Stimulated activated memory B cell treated with anti-CD40 and anti-IgM and Interleukin-4, amounts not matched to agents 10 μg/mL and 1 μg/mL and 100 μg/mL, for 72 hours (primary cell): ENCODE data around the gene TBC1D22A.
A peak's percentile ranks its signal among the peaks of the same experiment; 100 is the strongest.

Experiments
- ATAC-seq: fragments of 150-1000 bp; cut with Tn5 transposase; 2 replicates; pipeline ENCODE4 v1.10.0; 2021
- H3K27ac Mint-ChIP-seq: one replicate; pipeline ENCODE4 v1.8.0; 2022; ENCODE audit warnings: mild to moderate bottlenecking, mixed read lengths
- H3K27me3 Mint-ChIP-seq: one replicate; pipeline ENCODE4 v1.8.0; 2022; ENCODE audit warnings: mixed read lengths
- H3K36me3 Mint-ChIP-seq: one replicate; pipeline ENCODE4 v1.8.0; 2022; ENCODE audit warnings: mixed read lengths
- H3K4me1 Mint-ChIP-seq: one replicate; pipeline ENCODE4 v1.8.0; 2022; ENCODE audit warnings: mixed read lengths
- H3K4me3 Mint-ChIP-seq: one replicate; pipeline ENCODE4 v1.8.0; 2022; ENCODE audit warnings: mild to moderate bottlenecking, moderate library complexity, mixed read lengths
- H3K9me3 Mint-ChIP-seq: one replicate; pipeline ENCODE4 v1.8.0; 2022; ENCODE audit warnings: mixed read lengths

The TBC1D22A gene

GRCh38 chr22:46900549-46900948 lies 138.1 kb downstream of the TBC1D22A start:
- H3K9me3 Mint-ChIP-seq: no peaks in the 10 kb centered on the region
- peak overlapping the region; percentile 43 for H3K27ac Mint-ChIP-seq
- H3K36me3 Mint-ChIP-seq: peaks cover 69% of the 10 kb centered on the region
- H3K4me1 Mint-ChIP-seq: peaks cover 48% of the 10 kb centered on the region
- no peak overlapping the region for H3K4me3 Mint-ChIP-seq
- no peaks in the 10 kb centered on the region for H3K27me3 Mint-ChIP-seq
- no peak for ATAC-seq

DNA sequence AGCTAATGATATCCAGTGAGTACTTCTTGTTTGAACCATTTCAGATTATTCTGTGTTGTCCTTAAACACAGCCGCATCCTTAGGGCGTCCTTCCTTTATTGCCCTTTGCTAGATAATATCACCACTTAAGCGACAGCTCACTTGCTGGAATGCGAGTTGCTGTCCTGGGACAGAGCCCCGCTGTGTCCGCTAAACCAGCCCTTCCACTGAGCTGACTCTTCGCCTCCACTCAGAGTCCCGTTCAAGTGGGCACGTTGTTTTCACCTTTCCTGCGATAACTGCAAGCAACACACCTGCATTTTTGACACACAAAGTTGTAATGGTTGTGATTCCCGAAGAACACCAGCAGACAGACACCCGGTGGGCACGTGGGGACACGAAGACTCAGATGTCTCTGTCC lies 140.0 kb downstream of the TBC1D22A start:
- Mint-ChIP-seq H3K4me1 (peaks cover 29% of the 10 kb centered on the region), H3K4me3 (no peak overlapping the region), H3K9me3 (no peaks in the 10 kb centered on the region), H3K36me3 (peaks cover 57% of the 10 kb centered on the region), H3K27me3 (no peaks in the 10 kb centered on the region), H3K27ac (no peak overlapping the region)
- no peak for ATAC-seq

- Mint-ChIP-seq H3K36me3 (peaks cover 60% of the 10 kb centered on the region), H3K4me3 (no peak overlapping the region), H3K9me3 (no peaks in the 10 kb centered on the region), H3K27me3 (no peaks in the 10 kb centered on the region), H3K27ac (no peak overlapping the region), H3K4me1 (peaks cover 27% of the 10 kb centered on the region)
- no peak for ATAC-seq
Observed at GRCh38 chr22:46902998-46903916, 140.8 kb downstream of the TBC1D22A start.

GRCh38 chr22:46905415-46905814 lies 143.0 kb downstream of the TBC1D22A start:
- no peak for ATAC-seq
- H3K36me3 Mint-ChIP-seq: peaks cover 62% of the 10 kb centered on the region
- H3K4me1 Mint-ChIP-seq: peaks cover 21% of the 10 kb centered on the region

GRCh38 chr22:46905834-46906233 lies 143.4 kb downstream of the TBC1D22A start:
- Mint-ChIP-seq H3K27ac (no peak overlapping the region), H3K4me1 (peaks cover 21% of the 10 kb centered on the region), H3K4me3 (no peak overlapping the region), H3K27me3 (no peaks in the 10 kb centered on the region), H3K36me3 (peaks cover 61% of the 10 kb centered on the region), H3K9me3 (no peaks in the 10 kb centered on the region)
- ATAC-seq: no peak

More at GRCh38 chr22:46905415-46905814, 143.0 kb downstream of the TBC1D22A start:
- Mint-ChIP-seq H3K27ac (no peak overlapping the region), H3K9me3 (no peaks in the 10 kb centered on the region), H3K4me3 (no peak overlapping the region), H3K27me3 (no peaks in the 10 kb centered on the region)

- no peak for ATAC-seq
- peaks cover 54% of the 10 kb centered on the region for H3K36me3 Mint-ChIP-seq
- H3K27ac Mint-ChIP-seq: no peak overlapping the region
- peaks cover 21% of the 10 kb centered on the region for H3K4me1 Mint-ChIP-seq
- no peaks in the 10 kb centered on the region for H3K27me3 Mint-ChIP-seq
- no peaks in the 10 kb centered on the region for H3K9me3 Mint-ChIP-seq
- H3K4me3 Mint-ChIP-seq: no peak overlapping the region
Observed at GRCh38 chr22:46906326-46907045, 144.0 kb downstream of the TBC1D22A start.

DNA sequence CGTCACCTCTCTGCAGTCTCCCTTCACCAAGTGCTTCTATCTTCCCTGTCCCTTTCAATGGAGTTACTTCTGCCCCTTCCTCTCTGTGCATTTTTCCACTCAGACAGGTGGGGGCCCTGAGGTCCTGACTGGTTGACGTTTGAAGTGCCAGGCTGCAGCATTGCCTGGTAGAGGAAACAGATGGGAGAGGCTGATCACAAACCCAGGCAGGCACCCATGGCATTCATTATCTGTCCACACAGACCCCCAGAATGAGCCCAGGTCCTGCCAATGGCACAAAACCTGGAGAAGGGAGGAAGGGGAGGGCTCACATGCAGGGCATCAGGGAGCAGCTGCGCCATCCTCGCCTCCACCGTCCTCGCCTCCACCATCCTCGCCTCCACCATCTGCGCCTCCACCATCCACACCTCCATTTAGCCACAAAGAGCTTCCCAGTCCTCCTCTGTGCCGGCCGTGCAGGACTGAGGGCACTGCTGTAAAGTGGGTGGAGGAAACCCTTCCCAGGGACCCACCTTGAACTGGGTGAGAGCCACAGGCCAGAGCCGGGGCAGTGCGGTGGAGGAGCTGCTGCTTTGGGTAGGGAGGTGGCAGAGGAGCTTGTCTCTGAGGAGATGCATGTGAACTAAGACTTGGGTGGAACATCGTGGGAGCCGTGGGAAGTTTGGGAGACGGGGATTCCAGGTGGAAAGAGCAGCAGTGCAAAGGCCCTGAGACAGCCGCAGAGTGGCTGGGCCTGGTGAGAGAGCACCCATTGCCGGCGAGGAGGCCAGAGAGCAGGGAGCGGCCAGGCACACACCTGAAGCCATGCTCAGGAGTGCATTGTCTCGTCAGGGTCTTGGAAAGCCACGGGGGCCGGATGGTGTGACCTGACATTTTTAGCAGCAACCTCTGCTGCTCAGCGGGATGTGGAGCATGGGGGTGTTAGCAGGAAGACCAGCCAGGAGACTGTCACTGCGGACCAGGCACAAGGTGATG lies 145.1 kb downstream of the TBC1D22A start:
- no peak overlapping the region for H3K27ac Mint-ChIP-seq
- no peaks in the 10 kb centered on the region for H3K27me3 Mint-ChIP-seq
- H3K36me3 Mint-ChIP-seq: peaks cover 47% of the 10 kb centered on the region
- peaks cover 21% of the 10 kb centered on the region for H3K4me1 Mint-ChIP-seq
- H3K9me3 Mint-ChIP-seq: no peaks in the 10 kb centered on the region
- H3K4me3 Mint-ChIP-seq: no peak overlapping the region
- no peak for ATAC-seq

GRCh38 chr22:46908641-46909107 lies 146.2 kb downstream of the TBC1D22A start:
- no peak overlapping the region for H3K27ac Mint-ChIP-seq
- no peak for ATAC-seq
- H3K36me3 Mint-ChIP-seq: peaks cover 37% of the 10 kb centered on the region
- no peak overlapping the region for H3K4me3 Mint-ChIP-seq
- H3K9me3 Mint-ChIP-seq: no peaks in the 10 kb centered on the region
- no peaks in the 10 kb centered on the region for H3K27me3 Mint-ChIP-seq
- peaks cover 14% of the 10 kb centered on the region for H3K4me1 Mint-ChIP-seq

- H3K27me3 Mint-ChIP-seq: no peaks in the 10 kb centered on the region
- H3K4me1 Mint-ChIP-seq: peaks cover 14% of the 10 kb centered on the region
- H3K9me3 Mint-ChIP-seq: no peaks in the 10 kb centered on the region
- H3K4me3 Mint-ChIP-seq: no peak overlapping the region
- ATAC-seq: no peak
- no peak overlapping the region for H3K27ac Mint-ChIP-seq
- H3K36me3 Mint-ChIP-seq: peaks cover 45% of the 10 kb centered on the region
Observed at GRCh38 chr22:46909237-46910030, 147.0 kb downstream of the TBC1D22A start.

DNA sequence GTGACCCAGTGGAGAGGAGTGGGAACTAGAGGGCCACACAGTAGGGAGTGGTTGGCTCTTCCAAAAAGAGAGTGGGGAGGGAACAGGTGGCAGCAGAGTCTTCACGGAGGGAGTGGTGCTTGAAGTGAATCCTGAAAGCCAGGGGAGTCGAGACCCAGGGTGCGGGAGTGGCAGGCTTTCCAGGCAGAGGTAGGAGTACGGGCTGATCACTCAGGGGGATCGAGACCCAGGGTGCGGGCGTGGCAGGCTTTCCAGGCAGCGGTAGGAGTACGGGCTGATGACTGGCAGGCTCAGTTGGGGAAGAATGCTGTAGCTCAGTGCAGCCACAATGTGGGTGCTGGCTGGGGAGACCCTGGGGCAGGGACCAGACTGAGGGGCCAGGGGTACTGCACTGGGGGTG lies 148.2 kb downstream of the TBC1D22A start:
- no peak for ATAC-seq
- Mint-ChIP-seq H3K27me3 (no peaks in the 10 kb centered on the region), H3K4me1 (peaks cover 14% of the 10 kb centered on the region), H3K4me3 (no peak overlapping the region), H3K9me3 (no peaks in the 10 kb centered on the region), H3K27ac (no peak overlapping the region), H3K36me3 (peaks cover 53% of the 10 kb centered on the region)

DNA sequence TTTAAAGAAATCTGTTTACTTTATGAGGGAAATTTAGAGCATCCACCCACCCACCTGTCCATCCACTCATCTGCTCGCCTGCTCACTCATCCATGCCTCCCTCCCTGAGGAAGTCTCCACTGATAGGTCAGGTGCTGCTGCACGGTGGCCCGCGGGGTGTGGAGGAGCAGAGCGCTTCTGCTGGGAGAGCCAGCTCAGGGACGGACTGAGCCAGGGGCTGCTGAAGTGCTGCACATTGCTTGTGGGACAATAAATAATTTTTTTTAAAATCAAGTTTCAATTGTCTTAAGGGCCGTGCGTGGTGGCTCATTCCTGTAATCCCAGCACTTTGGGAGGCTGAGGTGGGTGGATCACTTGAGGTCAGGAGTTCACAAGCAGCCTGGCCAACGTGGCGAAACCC lies 148.9 kb downstream of the TBC1D22A start:
- Mint-ChIP-seq H3K4me3 (no peak overlapping the region), H3K4me1 (peaks cover 14% of the 10 kb centered on the region), H3K36me3 (peaks cover 60% of the 10 kb centered on the region), H3K9me3 (no peaks in the 10 kb centered on the region), H3K27ac (no peak overlapping the region), H3K27me3 (no peaks in the 10 kb centered on the region)
- no peak for ATAC-seq

DNA sequence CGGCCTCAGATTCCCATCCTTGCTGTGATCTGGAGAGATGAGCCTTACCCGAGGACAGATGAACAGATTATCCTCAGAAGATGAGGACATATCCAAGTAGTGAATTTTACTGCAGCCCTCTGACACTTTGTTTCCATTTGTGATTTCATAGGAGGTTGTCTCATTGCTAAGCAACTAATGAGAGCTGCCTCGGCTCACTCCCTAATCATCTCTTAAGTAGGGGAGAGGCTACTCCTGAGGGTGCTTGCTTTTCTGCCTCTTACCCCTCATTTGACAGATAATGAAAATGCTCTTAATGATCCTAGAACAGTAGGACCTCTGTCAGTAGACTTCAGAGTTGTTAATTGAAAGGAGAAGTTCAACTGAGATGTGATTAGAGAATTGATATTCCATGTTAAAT lies 150.9 kb downstream of the TBC1D22A start:
- peaks cover 64% of the 10 kb centered on the region for H3K36me3 Mint-ChIP-seq
- no peak overlapping the region for H3K27ac Mint-ChIP-seq

GRCh38 chr22:46914481-46914880 lies 152.0 kb downstream of the TBC1D22A start:
- H3K27me3 Mint-ChIP-seq: no peaks in the 10 kb centered on the region
- peak overlapping the region; percentile 42 for H3K27ac Mint-ChIP-seq
- ATAC-seq: no peak
- peaks cover 66% of the 10 kb centered on the region for H3K36me3 Mint-ChIP-seq
- H3K4me3 Mint-ChIP-seq: no peak overlapping the region
- H3K4me1 Mint-ChIP-seq: peaks cover 18% of the 10 kb centered on the region
- no peaks in the 10 kb centered on the region for H3K9me3 Mint-ChIP-seq

More for the DNA sequence above, 150.9 kb downstream of the TBC1D22A start:
- Mint-ChIP-seq H3K4me3 (no peak overlapping the region), H3K27me3 (no peaks in the 10 kb centered on the region), H3K9me3 (no peaks in the 10 kb centered on the region), H3K4me1 (peaks cover 18% of the 10 kb centered on the region)
- ATAC-seq: no peak
